Endothelial cell of umbilical vein (primary cell): ENCODE results near the gene STARD13. TPM values are rescaled to one million over a fixed set of nuclear protein-coding genes. Genes with fewer than 3 reads are reported as not detected.

Experiments
- BruUV-seq: library from RNA; stranded (reverse); fragments of 400-500 nt; replicated peaks from 2 replicates; lab custom pipeline; 2021; lab: Mats Ljungman, UMichigan
- CTCF ChIA-PET: fragments of 300-600, 350-600 bp; sonication (Branson Sonifier 250); formaldehyde crosslinking; loops from one replicate; lab custom pipeline; 2021; ENCODE audit warnings: antibody characterized with exemption, inconsistent platforms; lab: Charles Lee
- POLR2A ChIA-PET: fragments of 300-600, 350-600 bp; sonication (Branson Sonifier 250); formaldehyde crosslinking; loops from one replicate; lab custom pipeline; 2021; ENCODE audit warnings: antibody characterized with exemption, inconsistent platforms; lab: Charles Lee
- DNase-seq: peaks from one replicate; pipeline ENCODE4 v3.0.0-alpha.2; 2011; ENCODE audit warnings: low read depth, low spot score
- FAIRE-seq: peaks from 2 replicates; lab custom pipeline; 2011; peaks lifted over from hg19 to GRCh38; lab: Jason Lieb, UNC
- H2AFZ ChIP-seq: 2 replicates; pipeline ENCODE4 v1.6.0; 2012; ENCODE audit warnings: low read depth, low read length, control low read depth, inconsistent platforms
- H3K27ac ChIP-seq: 2 replicates; pipeline ENCODE4 v1.5.1; 2011; ENCODE audit warnings: low read depth, mild to moderate bottlenecking, control low read depth, low read length, moderate library complexity; ENCODE audit not compliant: insufficient read depth
- H3K27me3 ChIP-seq, 2 experiments: 2 replicates each; pipeline versions ENCODE4 v1.6.0 to v1.6.1; 2011; ENCODE audit warnings: low read length in 2 of 2, mixed read lengths in 1 of 2; ENCODE audit not compliant: control insufficient read depth in 2 of 2, insufficient read depth in 2 of 2
- H3K36me3 ChIP-seq, 2 experiments: 2 replicates in 1 of 2; 3 replicates in 1 of 2; pipeline ENCODE4 v1.5.1; 2011; ENCODE audit warnings: low read length in 2 of 2, mild to moderate bottlenecking in 1 of 2, moderate library complexity in 1 of 2; ENCODE audit not compliant: control insufficient read depth in 2 of 2, insufficient read depth in 2 of 2; ENCODE audit errors: extremely low read depth in 1 of 2
- H3K4me1 ChIP-seq: 3 replicates; pipeline ENCODE4 v1.5.1; 2011; ENCODE audit warnings: mild to moderate bottlenecking, low read length; ENCODE audit not compliant: control insufficient read depth, insufficient read depth; ENCODE audit errors: extremely low read depth
- H3K4me2 ChIP-seq: 2 replicates; pipeline ENCODE4 v1.6.1; 2011; ENCODE audit warnings: low read length, control low read depth, mixed read lengths; ENCODE audit not compliant: insufficient read depth
- H3K4me3 ChIP-seq, 3 experiments: fragments of 200-600 bp in 1 of 3; sonication (generic), shearing (Covaris generic) in 1 of 3; replicated peaks in 1 of 3; 2 replicates each; pipeline ENCODE4 v1.5.1; 2011 to 2016; ENCODE audit warnings: control low read depth in 3 of 3, low read length in 3 of 3, mild to moderate bottlenecking in 2 of 3, inconsistent platforms in 1 of 3, low read depth in 1 of 3, moderate library complexity in 1 of 3; ENCODE audit not compliant: insufficient read depth in 1 of 3
- H3K79me2 ChIP-seq: 2 replicates; pipeline ENCODE4 v1.6.0; 2012; ENCODE audit warnings: low read length, inconsistent platforms; ENCODE audit not compliant: control insufficient read depth, insufficient read depth
- H3K9ac ChIP-seq: replicated peaks from 2 replicates; pipeline ENCODE3; 2011; ENCODE audit warnings: low read length, control low read depth; ENCODE audit not compliant: insufficient read depth; ENCODE audit errors: extremely low read depth
- H3K9me1 ChIP-seq: replicated peaks from 3 replicates; pipeline ENCODE4 v1.6.0; 2011; ENCODE audit warnings: mild to moderate bottlenecking, low read length; ENCODE audit not compliant: control insufficient read depth, insufficient read depth; ENCODE audit errors: extremely low read depth
- H3K9me3 ChIP-seq: replicated peaks from 2 replicates; pipeline ENCODE4 v1.5.1; 2012; ENCODE audit warnings: low read length, inconsistent platforms; ENCODE audit not compliant: control insufficient read depth, insufficient read depth
- H4K20me1 ChIP-seq: replicated peaks from 2 replicates; pipeline ENCODE3; 2011; ENCODE audit warnings: mild to moderate bottlenecking, low read length; ENCODE audit not compliant: control insufficient read depth, insufficient read depth; ENCODE audit errors: extremely low read depth
- EZH2 ChIP-seq: IDR thresholded peaks from 2 replicates; pipeline ENCODE4 v1.6.1; 2012; ENCODE audit warnings: borderline replicate concordance, low read depth, mild to moderate bottlenecking, moderate library complexity, low read length, inconsistent platforms; ENCODE audit not compliant: severe bottlenecking
- FOS ChIP-seq: IDR thresholded peaks from 2 replicates; pipeline ENCODE4 v1.6.1; 2011; ENCODE audit warnings: mild to moderate bottlenecking, low read length, moderate library complexity, borderline replicate concordance; ENCODE audit not compliant: insufficient read depth
- GATA2 ChIP-seq: IDR thresholded peaks from 2 replicates; pipeline ENCODE4 v1.7.0; 2011; ENCODE audit warnings: low read depth, mild to moderate bottlenecking, moderate library complexity, mixed read lengths, low read length; ENCODE audit not compliant: insufficient read length, insufficient read depth
- JUN ChIP-seq: IDR thresholded peaks from 2 replicates; pipeline ENCODE4 v1.6.1; 2011; ENCODE audit warnings: borderline replicate concordance, low read depth; ENCODE audit not compliant: insufficient read length, insufficient read depth
- MYC ChIP-seq: IDR thresholded peaks from one replicate; pipeline ENCODE4 v1.6.1; 2011; ENCODE audit warnings: mild to moderate bottlenecking, low read depth, low read length
- POLR2AphosphoS5 ChIP-seq: IDR thresholded peaks from 2 replicates; pipeline ENCODE4 v1.6.1; 2012; ENCODE audit warnings: low read depth, mild to moderate bottlenecking, control low read depth, low read length, moderate library complexity; ENCODE audit not compliant: insufficient read depth
- dilution Hi-C: fragments of 300-500 bp; cut with MboI; formaldehyde crosslinking; loops from one replicate; pipeline ENCODE4 v1.15.0; 2019; ENCODE audit warnings: low sequenced_read_pairs; ENCODE audit not compliant: extremely low pct_ligation_motif_present
- intact Hi-C: fragments of 100-400 bp; cut with micrococcal nuclease; formaldehyde crosslinking; loops from one replicate; pipeline ENCODE4 v1.10.0; 2022
- polyA plus RNA-seq, 4 experiments: library from polyadenylated mRNA; depleted of rRNA in 3 of 4; stranded (reverse) in 3 of 4; unstranded in 1 of 4; fragments of >200 nt; gene quantifications; 2 replicates each; pipeline versions ENCODE4 v1.2.1 to v1.2.3, GENCODE V29; 2011 to 2012; ENCODE audit warnings: missing spikeins in 1 of 4
- total RNA-seq: library from RNA; stranded (reverse); gene quantifications from 2 replicates; pipeline ENCODE4 v1.2.3, GENCODE V29; 2021

The STARD13 gene
- total and polyA plus RNA-seq, 2 donors (not counting 3 experiments of a cell fraction or from before 2014, with no cell fraction given): 11.0 to 47.7 TPM

- Histone ChIP-seq H3K27me3 (no peaks in the 10 kb centered on the region), H3K4me3 (no peak overlapping the region), H3K36me3 (peaks cover 24 to 28% of the 10 kb centered on the region in 2 experiments), H3K9me3 (no peaks in the 10 kb centered on the region), H4K20me1 (peaks cover 2% of the 10 kb centered on the region), H3K4me1 (peaks cover 17% of the 10 kb centered on the region), H3K9ac (no peak overlapping the region), H3K27ac (no peak overlapping the region), H2AFZ (no peak overlapping the region), H3K79me2 (no peaks in the 10 kb centered on the region), H3K4me2 (no peak overlapping the region), H3K9me1 (no peaks in the 10 kb centered on the region)
- FAIRE-seq (no peak), DNase-seq (no peak)
- no TSS peak for BruUV-seq
- no peak for TF ChIP-seq EZH2
- TF ChIP-seq FOS: no peak
- TF ChIP-seq MYC: no peak
- ChIA-PET POLR2A (no interaction called here), CTCF (interaction anchor here (0.8 to 1.2 kb wide), 2 partner anchors 15 to 46 kb away, joined by 3 to 4 read pairs; no protein-coding TSS in a partner anchor)
- intact Hi-C loops (no loop called here), dilution Hi-C loops (no loop called here)
Observed at GRCh38 chr13:33106656-33107360, 178.7 kb downstream of the STARD13 start.

GRCh38 chr13:33105387-33106005, 180.1 kb downstream of the STARD13 start:
- no peaks in the 10 kb centered on the region for H3K27me3 ChIP-seq
- TF ChIP-seq FOS (no peak), POLR2AphosphoS5 (no peak), JUN (no peak), GATA2 (no peak)
- intact Hi-C loops: no loop called here
- DNase-seq (no peak), FAIRE-seq (no peak)
- no peak overlapping the region for H2AFZ ChIP-seq
- H3K36me3 ChIP-seq: peaks cover 22 to 27% of the 10 kb centered on the region in 2 experiments
- dilution Hi-C loops: no loop called here
- CTCF ChIA-PET: no interaction called here
- peaks cover 4% of the 10 kb centered on the region for H3K4me1 ChIP-seq
- H3K4me2 ChIP-seq: no peak overlapping the region
- no TSS peak for BruUV-seq
- H3K27ac ChIP-seq: no peak overlapping the region
- no peaks in the 10 kb centered on the region for H3K79me2 ChIP-seq
- H3K9me1 ChIP-seq: no peaks in the 10 kb centered on the region
- H3K9ac ChIP-seq: no peak overlapping the region
- POLR2A ChIA-PET: no interaction called here
- no peaks in the 10 kb centered on the region for H3K9me3 ChIP-seq
- H3K4me3 ChIP-seq: no peak overlapping the region
- no peaks in the 10 kb centered on the region for H4K20me1 ChIP-seq
